IMR-90 (cell line): ENCODE measurements around the gene SYNE2.

ENCODE experiments used
- CTCF ChIP-seq: conservative IDR thresholded peaks from 2 replicates; pipeline ENCODE4 v1.5.1; 2012; ENCODE audit warnings: mild to moderate bottlenecking, low read depth, low read length, improper control_type of control experiment
- MXI1 ChIP-seq: IDR thresholded peaks from 2 replicates; pipeline ENCODE4 v1.6.1; 2012; ENCODE audit warnings: low read depth, mild to moderate bottlenecking, low read length, moderate library complexity, borderline replicate concordance

- no peak for TF ChIP-seq CTCF
- no peak for TF ChIP-seq MXI1
Measured at GRCh38 chr14:63897721-63898163, 44.9 kb downstream of the SYNE2 start.
